ENCODE data around the gene UROS.

UROS gene

DNA sequence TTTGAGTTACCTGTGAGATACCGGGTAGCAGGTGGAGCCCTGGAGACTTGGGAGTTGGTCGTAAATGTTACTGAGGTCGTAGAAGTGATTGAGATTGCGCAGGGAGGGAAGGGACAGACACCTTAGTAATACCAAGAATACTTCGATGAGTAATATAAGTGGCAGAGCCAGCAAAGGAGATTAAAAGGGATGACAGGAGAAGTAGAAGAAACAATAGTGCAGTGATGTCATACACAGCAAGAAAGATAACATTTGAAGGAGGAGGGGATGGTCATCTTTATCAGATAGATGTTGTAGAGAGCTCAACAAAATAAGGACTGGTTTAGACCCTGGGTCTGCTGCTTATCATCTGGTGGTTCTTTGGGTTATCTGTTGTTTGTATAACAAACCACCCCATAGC, 5.3 kb upstream of the UROS start:
- DNase-seq = no peak

DNA sequence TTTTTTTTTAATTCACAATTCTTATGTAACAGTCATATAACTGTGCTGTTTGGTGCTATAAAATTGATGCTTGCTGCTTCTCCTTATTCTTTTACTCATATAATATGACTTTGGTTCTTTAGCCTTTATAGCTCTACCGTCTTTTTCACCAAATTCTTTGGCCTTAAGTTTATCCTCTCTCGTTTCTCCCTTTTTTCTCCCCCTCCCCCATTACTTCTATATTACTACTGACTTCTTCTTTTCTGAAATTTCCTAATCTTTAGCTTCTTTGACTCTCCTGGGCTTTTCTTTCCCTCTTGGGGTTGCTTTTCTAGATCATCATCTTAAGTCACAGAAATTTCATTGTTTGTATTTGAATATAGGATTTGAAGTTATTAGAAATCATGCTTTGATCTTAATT, 4.1 kb upstream of the UROS start:
- no peak for DNase-seq

DNA sequence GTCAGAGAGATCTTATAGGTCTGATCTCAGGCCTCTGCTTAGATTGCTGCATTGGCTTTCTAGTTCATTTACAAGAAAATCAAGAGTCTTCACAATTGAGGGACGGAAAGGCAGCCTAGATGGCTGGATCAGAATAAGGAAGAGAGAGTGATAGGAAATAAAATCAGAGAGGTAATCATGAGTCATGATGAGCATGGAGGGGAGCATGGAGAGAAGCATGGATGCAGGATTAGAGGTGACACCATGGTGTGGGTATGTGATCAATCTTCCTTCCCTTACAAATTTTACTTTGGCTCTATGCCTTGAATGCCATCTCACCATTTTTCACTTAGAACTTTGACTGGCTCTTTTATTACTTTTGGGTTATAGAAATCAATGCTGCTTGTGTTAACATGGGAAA, 1.7 kb upstream of the UROS start:
- DNase-seq = no peak

DNA sequence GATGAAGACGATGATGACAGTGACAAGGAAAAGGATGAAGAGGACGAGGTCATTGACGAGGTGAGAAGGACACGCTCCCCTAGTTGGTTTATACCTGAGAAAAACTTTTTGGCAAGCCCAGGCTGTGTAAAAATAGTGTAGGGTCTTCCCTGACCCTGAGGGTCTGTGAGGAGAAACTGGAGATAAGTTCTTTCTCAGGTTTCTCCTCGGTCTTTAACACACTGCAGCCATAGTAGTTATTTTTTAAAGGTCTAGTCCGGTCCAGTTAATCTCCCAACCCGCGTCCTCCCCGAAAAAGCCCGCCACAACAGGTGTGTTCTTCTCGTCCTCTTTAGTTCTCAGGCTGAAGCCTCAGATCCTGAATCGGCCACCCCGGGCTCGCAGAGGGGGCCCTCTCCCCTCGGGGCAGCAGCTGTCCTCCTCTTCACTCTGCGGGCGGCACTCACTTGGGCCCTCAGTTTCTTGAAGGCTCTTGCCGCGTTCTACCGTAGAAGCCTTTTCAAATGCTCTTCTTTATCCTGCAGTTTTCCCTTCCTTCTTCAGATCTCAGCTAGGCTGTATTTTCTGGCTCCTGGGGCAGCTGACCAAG, 699 bp upstream of the UROS start:
- no peak for DNase-seq

DNA sequence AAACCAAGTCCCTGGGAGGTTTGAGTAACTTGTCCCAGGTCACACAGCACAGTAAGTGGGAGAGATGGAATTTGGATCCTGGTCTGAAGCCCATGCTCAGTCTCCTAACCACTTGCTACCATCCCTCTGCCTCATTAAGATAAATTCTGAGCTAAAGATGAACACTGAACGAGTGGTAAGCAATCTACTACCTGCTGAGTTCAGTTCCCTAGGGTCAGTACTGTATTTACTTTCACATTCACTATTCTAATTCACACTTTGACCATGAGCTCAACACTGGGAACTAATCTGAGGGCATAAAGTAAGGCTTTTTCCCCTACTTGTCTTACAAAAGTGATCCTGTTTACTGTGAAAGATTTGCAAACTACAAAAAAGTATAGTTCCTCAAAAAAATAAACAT, 2.4 kb downstream of the UROS start:
- DNase-seq = no peak

DNA sequence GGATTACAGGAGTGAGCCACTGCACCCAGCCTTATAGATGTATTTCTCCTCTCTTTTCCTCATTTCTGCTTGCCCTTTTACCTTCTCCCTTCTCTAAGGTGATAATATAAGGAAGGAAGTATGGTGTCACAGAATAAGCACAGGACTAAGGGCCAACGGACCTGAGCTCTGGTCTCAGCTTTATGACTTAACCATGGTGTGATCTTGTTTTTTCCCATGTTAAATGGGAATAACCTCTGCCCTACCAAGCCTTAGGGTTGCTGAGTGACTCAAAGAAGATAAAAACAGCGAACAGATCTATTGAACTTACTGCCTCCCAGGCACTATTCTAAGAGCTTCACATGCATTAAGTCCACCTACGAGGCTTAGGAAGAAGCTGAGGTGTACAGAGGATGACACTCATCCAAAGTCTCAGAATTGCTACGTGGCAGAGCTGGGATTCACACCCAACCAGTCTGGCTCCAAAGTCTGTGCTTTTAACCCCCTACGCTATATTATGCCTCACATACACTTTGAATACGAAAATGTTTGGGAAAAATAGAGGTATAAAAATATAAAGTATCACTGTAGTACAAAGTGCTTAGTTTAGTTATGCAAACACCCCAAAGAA, 5.6 kb downstream of the UROS start:
- no peak for DNase-seq

DNA sequence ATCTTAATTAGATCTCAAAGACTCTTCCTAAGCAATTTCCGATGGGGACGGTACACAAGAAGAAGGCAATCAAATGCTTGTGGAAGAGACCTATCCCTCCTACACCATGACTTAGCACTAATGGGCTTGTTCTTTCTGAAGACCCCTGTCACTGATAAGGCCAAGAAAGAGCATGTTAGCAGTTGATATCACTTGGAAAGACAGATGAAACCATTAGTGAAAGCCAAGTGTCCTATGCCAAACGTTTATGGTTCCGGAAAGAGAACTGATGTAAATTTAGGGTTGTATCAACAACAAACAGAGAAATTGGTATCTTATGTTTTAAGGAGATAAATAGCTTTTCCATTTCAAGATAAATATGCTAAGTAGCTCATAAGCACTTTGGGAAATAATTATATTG, 6.5 kb downstream of the UROS start:
- DNase-seq = no peak

DNA sequence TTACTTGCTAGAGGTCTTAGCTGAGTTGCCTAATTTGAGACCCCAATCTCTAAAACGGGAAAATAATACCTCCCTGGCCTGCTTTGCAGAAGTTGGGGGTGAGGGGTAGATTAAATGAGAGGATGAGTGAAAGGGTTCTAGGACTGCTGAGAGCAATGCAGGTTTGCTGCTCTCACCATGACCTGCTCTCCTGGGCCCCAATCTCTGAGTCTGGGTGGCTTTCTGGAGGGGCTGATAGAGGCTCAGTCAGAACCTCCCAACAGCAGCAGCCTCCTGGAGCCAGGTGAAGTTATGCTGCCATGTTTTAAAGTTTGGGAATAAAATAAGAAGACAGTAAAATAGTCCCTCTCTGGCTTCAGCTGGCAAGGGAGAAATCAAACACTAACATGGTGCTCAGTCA, 7.3 kb downstream of the UROS start:
- DNase-seq = no peak

DNA sequence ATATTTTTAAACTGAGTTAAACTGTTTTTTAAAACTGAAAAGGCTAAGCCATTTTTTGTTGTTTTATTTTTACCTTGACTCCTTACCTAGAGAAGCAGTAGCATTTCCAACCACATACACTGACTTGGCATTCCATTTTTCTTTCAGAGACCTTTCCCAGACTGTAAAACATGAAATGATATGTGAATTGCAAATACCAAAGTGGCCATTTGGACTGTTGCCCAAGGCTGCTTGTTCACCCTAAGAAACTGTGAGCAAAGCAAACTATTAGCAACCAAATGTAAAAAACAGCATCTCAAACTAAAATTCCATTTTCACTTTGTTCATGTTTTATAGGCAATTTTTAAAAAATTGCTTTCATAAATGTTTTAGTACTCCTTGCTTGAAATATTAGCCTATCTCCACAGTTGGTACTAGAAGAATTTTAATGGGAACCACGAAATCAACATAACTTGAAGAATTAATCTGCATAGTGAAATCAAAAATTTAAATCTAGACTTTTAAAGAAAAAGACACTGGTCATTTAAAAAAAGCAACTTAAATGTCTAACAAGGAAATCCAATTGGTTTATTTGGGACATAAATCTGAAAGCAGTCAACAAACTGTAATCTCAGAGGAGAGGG, 10.8 kb downstream of the UROS start:
- DNase-seq = no peak

DNA sequence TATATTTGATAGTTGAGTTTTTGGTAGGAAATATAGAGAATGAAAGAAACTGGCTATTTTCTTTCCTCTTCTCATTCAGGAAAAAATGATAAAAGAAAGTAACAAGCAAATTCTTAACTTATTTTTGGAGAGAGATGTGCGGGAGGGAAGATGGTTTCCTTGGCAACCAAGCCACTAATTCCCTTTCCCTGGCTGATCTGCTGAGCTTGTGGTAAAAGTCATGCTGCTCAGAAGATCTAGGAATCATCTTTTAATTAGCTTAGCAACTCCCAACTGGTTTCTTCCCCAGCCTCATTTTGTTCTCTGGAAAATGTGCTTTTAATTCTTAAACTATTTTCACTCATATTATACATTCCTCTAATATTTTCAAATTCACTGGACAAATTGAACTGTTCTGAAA, 11.8 kb downstream of the UROS start:
- no peak for DNase-seq

DNA sequence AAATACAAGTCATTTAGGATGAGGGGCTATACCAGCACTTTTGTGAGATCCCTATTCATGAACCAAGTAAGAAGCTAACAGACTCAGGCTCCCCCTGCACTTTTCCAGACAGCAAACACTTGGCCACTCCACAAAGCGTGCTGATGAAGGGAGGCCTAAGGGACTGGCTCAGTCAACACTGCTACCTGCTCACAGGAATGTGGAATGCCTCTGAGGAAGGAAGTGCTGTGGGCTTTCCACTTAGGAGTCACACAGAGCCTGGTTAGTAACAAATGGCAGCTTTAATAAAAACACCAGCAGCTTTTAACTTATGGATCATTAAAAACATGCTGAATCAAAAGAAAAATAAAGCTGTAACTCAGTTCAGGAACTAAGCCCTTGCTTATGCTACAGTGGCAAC, 15.0 kb downstream of the UROS start:
- no peak for DNase-seq

DNA sequence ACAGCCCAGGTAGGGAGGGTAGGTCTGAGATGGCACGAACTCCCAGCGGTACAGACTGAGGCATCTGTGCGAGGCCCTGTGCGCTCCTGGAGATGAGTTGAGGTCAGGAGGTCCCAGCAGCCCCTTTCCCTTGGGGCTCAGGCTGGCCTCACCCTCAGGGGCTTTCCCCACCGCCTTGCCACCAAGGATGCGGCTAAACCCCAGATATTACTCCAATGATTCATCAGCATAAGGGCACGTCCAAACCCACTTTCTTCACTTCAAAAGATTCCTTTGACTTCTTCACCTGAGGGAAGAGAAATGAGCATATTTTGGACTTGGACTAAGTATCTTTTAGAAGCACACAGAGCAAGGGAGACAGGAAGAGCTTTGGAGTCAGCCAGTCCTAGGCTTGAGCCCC, 20.3 kb downstream of the UROS start:
- DNase-seq = no peak

DNA sequence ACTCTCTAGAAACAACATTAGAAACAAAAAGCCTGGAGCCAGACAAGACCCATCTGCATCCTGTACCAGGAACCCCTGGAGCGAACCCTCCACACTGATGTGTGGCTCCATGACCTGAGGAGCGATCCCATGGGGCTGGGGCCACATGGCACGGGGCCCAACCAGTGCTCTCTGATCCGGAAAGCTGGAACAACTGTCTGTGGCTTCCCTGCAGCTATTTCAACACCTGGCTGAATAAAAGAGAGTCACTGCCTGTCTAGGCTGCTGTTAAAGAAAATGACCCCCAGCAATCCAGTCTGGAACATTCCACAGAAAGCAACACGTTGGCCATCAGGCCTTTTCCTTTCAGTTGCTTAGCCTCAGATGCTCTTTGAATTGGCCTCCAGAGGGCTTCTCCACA, 20.9 kb downstream of the UROS start:
- no peak for DNase-seq

DNA sequence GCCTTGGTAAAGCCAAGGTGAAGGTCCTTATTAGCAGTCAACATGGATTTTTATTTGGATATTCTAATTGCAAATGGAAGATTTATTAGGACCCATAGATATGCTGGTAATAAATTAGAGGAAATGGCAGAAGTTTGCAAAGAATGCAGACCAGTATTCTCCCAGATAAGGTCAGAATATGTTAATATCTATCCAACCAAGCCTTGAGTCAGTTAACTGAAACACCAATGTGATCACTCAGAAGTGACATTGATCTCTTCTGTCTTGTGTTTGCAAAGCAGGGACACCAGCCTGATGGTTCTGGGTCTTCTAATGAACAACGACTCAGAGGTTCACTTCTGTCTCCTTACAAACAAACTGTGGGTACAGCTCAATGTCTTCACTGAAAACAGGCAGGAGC, 21.5 kb downstream of the UROS start:
- no peak for DNase-seq

DNA sequence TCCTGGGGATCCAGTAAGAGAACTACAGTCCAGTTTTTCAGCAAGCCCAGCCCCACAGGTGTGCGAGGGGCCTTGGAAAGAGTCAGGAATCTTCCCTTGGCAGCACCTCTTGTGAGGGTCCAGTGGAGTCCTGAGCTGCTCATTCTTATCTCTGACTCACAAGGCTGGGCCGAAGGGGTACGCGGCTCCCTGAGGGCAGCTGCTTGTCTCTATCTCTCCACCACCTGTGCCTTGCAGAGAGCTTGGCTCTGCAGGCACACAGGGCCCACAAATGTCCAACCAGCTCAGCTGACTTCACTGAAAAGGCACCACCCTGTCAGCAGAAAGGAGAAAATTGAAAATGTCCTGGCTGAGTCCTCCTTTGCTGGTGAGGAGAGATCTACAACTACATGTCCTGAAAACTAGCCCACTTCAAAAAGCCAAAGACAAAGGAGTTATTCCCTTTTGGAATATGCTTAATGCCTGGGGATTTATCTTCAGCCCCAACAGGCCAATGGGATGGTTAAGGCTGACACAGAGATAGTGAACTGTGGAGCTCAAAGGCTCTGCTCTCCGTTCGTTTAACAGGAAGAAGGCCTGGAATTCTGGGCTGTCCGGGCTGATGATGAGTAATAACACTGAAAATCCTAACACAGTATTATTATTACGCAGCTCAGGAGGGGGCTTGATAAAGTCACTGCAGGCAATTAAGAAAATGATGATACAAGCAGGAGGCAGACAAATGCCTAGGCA, 23.4 kb downstream of the UROS start:
- no peak for DNase-seq

DNA sequence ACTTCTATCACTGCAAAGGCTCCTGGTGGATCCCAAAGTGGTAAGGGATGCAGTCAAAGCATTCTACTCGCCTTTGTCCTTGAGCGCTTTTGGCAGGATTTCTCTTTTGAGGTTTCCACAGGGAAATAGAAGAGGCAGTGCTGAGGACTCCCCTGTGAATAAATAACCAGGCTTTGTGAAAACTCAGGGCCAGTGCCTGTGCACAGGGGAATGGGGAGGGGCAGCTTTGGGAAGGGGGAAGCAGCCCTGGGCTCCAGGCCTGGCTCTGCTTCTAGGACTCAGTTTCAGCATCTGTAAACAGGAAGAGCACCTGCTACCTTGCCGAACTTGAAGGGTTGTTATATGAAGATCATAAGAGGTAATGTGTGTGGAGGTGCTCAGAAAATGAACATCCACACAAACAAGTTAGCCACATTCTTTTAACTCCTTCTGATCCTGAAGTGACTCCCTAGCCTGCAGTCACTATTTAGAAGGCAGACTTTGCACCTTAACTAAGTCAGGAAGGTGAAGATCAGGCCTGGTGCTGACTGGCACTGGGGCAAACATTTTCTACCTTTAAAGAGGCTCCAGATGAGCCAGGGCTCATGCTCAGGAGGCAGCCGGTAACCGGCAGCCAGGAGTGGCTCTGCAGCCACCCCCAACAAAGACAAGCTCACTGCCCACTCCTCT, 24.9 kb downstream of the UROS start:
- DNase-seq = no peak

DNA sequence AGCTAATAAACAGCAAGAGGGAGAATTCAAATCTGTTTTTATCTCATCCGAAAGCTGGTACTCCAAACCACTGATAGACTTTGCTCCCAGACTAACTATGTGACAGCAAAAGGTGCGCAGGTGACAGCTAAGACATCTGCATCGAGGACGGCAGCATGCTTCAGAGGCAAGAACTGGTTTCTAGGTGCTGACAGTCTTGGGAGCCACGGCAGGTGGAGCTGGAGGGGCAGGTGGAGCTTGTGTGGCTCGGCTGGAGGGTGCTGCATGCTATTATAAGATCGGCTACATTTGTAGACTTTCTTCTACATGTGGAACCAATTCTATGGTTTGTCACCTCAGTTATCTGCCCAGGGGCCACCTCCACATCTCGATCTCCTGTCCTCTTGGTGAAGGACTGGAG, 25.6 kb downstream of the UROS start:
- DNase-seq = no peak

DNA sequence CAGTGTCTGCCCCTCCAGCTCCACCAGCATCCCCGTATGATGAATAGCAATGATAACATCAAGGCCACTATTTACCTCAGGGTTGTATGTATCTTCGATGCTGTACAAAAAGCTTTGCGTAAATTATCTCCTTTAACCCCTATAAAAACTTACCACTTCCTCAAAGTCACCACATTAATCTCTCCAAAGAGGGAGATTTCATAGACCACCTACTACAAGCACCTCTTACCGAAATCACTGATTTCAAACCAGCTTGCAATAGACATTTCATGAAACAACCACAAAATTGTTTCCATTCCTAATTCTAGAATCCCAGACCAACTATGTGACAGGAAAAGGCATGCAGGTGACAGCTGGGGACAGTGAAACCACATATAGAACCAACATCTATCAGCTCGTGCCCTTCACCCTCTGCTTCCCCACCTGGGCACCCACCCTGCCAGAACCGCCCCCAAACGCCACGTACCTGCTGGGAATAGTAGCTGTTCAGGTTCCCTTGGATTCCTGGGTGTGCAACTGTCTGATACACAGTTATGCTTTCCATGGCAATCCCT, 27.3 kb downstream of the UROS start:
- no peak for DNase-seq

DNA sequence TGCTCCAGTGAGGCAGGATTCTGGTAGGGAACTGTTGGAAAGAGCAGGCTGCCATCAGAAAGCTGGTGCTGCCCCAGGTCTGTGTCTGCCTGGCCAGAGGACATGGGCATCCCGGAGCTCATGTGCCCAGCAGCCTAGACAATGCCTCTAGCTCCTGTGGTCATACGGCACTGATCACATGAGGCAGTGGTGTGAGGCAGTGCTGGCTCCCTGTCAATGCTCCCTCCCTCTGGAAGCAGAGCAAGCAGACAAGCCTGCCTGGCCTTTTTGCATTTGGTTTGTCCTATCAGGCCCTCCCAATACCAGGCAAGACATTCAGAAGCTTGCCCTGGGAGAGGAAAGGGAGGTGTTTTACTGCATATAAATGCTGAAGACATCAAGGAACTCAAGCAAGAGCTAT, 27.9 kb downstream of the UROS start:
- no peak for DNase-seq

DNA sequence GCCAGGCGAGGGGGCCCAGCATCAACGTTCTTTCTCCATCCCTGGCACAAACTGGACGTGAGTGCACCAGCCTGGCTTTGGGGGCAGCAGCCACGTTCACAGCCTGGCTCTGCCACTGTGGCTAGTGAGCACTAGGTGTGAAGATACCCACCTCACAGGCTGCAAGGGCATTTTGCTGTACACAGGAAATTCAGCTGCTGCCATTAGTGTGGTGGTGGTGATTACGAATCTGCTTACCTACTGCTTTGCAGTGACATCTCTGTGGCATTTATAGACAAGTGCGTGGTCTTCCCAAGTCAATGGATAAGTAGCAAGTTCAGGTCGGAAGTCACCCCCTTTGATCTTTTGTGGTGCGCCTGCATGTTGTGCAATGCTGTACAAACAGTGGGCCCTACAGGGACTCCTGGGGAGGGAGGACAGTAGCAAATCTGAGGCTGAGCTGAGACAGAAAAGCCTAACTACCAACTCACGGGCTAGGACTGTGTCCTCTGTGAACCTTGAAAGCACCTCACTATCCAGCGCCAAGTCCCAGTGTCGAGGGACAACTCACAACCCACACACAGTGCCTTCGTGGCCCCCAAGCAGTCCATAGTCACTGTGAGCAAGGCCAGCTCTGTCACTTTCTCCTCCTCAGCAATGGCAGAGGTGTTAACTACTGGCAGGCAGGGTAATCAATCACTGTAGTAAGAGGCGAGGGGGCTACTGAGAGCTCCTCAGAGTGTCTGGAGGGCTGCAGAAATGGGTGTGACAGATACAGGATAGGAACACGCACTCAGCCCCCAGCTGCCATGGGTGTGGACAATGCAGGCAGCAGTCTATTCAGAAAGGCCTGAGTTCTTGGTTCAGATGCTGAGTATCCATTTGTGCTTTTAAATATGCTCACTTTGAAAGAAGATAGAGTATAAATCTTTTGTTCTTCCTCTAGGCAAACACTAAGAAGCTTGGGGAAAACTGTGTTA, 30.4 kb downstream of the UROS start:
- no peak for DNase-seq

DNA sequence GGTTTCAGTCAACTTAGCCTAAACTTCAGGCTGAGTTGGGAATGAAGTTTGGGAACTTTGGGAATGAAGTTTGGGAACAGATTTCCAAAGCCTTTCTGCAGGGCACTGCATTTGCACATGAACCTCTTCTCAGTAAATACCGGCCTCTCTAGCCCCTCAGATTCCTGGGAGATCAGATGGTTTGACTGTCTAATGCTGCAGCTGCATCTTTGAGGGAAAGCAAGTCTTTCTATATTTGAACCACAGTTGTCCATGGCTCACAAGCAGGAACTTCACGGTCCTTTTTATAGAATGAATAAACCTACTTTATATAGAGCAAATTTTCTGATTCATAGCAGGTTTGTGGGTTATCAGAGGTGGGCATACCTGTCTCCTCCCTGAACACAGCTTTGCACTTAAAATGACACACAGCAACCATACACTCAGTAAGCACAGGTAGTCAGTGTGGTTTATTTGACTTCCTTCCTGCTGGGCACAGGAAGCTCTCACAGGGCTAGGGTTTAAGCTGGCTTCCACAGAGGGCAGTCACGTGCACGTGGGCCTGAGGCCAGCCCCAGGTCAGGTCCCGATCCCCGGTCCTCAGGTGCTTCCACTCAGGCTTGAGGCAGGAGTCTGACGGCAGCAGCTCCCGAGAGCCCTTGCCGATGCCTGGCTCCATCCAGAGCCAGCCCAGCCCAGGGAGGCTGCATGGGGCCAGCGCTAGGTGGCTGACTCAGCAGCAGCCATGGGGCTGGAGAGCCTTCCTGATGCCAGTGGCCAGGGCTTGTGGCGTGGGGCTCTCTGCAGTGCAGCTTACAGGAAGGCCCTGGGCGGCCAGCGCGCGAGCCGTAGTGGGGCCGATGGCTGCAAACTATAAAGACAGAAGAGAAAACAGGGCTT, 34.7 kb downstream of the UROS start:
- no peak for DNase-seq

Measured in NCI-H345 (cell line).